K562 treated with DMSO at 1 percent for 24 hours (cell line): ENCODE data around the gene HNRNPA1L2. TPM values are rescaled to one million over a fixed set of nuclear protein-coding genes. Genes with fewer than 3 reads are reported as not detected.

Source experiments
- total RNA-seq: library from RNA; unstranded; fragments of 300-600 nt; gene quantifications from 2 replicates; pipeline ENCODE4 v1.2.3, GENCODE V29; 2022; ENCODE audit warnings: low read depth; ENCODE audit not compliant: insufficient read depth

The HNRNPA1L2 gene
- 4.7 and 5.7 TPM in 2 replicates for total RNA-seq

DNA sequence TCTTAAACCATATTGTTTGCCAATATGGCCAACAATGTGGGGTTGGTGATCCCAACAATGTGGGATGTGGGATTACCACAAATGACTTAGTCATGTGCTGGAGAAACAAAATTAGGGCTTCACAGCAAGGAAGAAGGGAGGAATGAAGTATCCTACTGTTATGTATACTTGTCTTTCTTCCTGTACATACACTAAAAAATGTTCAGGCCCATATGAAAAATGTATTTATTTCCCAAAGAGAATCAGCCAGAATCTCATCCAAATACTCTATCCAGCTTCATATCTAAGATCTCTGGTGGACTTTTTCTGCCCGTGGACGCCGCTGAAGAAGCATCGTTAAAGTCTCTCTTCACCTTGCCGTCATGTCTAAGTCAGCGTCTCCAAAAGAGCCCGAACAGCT is at the start of gene HNRNPA1L2:
Gene HNRNPA1L2, plus strand, starts transcription at position 301 of the 400 bp plus-strand sequence. Its CDS starts 62 bp downstream, at position 363.

GRCh38 chr13:52652196-52652979 is 10.2 kb downstream of the HNRNPA1L2 start, which contains the start of gene SUGT1:
TSS of gene SUGT1 (plus strand) at chr13:52652836. CDS start at chr13:52652921, 85 bp downstream.

Other genes with a start within 250 kb of the HNRNPA1L2 start
- gene THSD1, start 236.3 kb upstream of the HNRNPA1L2 start, total RNA-seq, result 0.34 TPM in 1 of 2 replicates, not detected in the other
- gene VPS36, start 191.8 kb upstream of the HNRNPA1L2 start, total RNA-seq, result 7.1 and 11.2 TPM in 2 replicates
- 26.3 and 33.2 TPM in 2 replicates for gene CKAP2, start 187.0 kb upstream of the HNRNPA1L2 start, total RNA-seq
- 32.7 and 37.3 TPM in 2 replicates for gene SUGT1, start 10.4 kb downstream of the HNRNPA1L2 start, total RNA-seq
- not detected in 2 replicates for gene CNMD, start 97.4 kb downstream of the HNRNPA1L2 start, total RNA-seq
- gene PCDH8, start 206.2 kb downstream of the HNRNPA1L2 start, total RNA-seq, result 0.58 TPM in 1 of 2 replicates, not detected in the other